ENCODE data around the gene CTNND2. TPM values are rescaled to one million over a fixed set of nuclear protein-coding genes. Genes with fewer than 3 reads are reported as not detected.

Gene CTNND2
- total and polyA plus RNA-seq, 10 donors = 0.93 to 51.0 (median 21.5) TPM

DNA sequence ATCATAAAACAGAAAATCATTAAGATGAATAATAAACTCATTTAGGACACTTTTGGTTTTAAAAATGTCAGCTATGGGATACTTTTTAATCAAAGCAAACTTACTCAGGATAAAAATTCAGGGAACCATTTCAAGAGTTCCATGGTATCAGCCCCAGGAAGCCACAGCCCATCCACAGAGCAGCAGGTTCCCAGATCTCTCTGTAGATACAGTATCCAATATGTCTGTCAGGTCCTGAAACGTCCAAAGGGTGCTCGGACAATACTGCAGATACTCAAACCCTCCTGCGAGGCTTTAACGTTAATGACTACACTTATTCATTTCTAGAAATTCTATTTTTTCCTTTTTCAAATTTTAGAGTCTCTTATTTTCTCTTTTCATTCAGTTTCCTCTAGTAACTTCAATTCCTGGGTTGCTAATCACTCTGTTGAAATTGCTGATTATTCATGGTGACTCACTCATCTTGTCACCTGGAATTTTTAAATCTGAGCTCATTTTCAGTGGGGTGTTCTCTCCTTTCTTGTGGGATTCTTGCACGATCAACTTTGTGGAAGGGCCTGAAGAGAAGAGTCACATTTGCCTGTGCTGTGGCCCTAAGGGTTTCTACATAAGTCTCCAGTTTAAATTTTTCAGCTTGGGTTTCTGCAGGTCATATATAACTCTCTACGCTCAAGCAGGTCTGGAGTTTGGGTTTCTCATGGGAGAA is 435.8 kb downstream of the CTNND2 start:
- intact Hi-C loops (cut with DNase I; ENCODE audit: low total_unique reads) = no loop called here
- no peak for DNase-seq
- Histone ChIP-seq H3K4me1 (no peaks in the 10 kb centered on the region), H3K27me3 (replicated peaks in 1 of 7) (no peaks in the 10 kb centered on the region), H3K27ac (no peak overlapping the region), H3K9me3 (no peaks in the 10 kb centered on the region), H3K4me3 (no peak overlapping the region), H3K36me3 (no peaks in the 10 kb centered on the region)
- TF ChIP-seq POLR2AphosphoS5 (IDR thresholded peaks at IDR 0.05) (no peak), POLR2A (IDR thresholded peaks at IDR 0.05) (no peak)
- TF ChIP-seq, protein P1, sequence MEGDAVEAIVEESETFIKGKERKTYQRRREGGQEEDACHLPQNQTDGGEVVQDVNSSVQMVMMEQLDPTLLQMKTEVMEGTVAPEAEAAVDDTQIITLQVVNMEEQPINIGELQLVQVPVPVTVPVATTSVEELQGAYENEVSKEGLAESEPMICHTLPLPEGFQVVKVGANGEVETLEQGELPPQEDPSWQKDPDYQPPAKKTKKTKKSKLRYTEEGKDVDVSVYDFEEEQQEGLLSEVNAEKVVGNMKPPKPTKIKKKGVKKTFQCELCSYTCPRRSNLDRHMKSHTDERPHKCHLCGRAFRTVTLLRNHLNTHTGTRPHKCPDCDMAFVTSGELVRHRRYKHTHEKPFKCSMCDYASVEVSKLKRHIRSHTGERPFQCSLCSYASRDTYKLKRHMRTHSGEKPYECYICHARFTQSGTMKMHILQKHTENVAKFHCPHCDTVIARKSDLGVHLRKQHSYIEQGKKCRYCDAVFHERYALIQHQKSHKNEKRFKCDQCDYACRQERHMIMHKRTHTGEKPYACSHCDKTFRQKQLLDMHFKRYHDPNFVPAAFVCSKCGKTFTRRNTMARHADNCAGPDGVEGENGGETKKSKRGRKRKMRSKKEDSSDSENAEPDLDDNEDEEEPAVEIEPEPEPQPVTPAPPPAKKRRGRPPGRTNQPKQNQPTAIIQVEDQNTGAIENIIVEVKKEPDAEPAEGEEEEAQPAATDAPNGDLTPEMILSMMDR (IDR thresholded peaks at IDR 0.05 in 8 of 11, conservative IDR thresholded peaks at IDR 0.05 in 3 of 11) = no peak
- 82 to 95% (median 88%) methylated on average over 6 of the region's 6 CpGs for WGBS, 5 donors

DNA sequence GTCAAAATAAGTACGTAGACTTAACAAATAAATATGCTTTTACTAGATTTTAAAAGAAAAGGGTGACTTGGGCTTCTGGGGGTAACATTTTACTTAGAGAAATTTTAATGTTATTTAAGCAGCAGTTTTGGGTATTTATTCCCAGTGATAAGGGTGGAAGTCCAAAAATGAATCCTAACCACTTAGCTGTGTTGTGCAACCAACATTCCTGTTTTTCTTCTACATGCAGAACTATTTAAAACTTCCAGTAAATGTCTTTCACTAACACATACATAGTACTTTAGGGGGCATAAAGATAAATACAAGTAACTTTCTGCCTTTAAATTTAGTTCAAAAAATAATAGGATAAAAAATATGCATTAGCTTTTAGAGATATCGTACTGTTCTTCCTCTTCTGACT is 436.7 kb downstream of the CTNND2 start:
- no peaks in the 10 kb centered on the region for H3K36me3 ChIP-seq
- no peak overlapping the region for H3K4me3 ChIP-seq
- H3K4me1 ChIP-seq = no peaks in the 10 kb centered on the region
- no peaks in the 10 kb centered on the region for H3K27me3 ChIP-seq (replicated peaks in 1 of 7)
- H3K27ac ChIP-seq = peak overlapping the region in 2 of 8 donors; percentile 37 to 44
- 72 to 88% (median 80%) methylated on average over 2 of the region's 2 CpGs for WGBS, 5 donors
- intact Hi-C loops (cut with DNase I; ENCODE audit: low total_unique reads) = no loop called here
- H3K9me3 ChIP-seq = no peaks in the 10 kb centered on the region
- DNase-seq = no peak
- no peak for TF ChIP-seq POLR2A (IDR thresholded peaks at IDR 0.05)
- no peak for TF ChIP-seq POLR2AphosphoS5 (IDR thresholded peaks at IDR 0.05)
- TF ChIP-seq, protein P1 (IDR thresholded peaks at IDR 0.05 in 8 of 11, conservative IDR thresholded peaks at IDR 0.05 in 3 of 11) = no peak

DNA sequence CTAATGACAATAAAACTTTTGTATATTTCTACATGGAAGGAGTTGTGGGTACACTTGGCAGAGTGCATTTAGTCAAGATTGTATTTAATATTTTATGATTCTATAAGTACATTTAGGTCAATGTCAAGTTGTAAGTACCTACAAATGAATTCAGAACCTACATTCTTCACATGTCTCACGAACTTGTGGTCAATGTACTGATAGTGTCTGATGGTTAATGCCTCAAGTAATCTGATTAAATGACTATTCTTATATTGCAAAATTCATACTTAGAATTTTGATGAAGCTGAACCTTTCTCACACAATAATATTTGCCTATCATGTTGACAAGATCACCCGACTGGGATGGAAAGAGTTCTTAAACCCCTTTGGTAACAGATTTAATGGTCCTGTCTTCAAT is 444.5 kb downstream of the CTNND2 start:
- Histone ChIP-seq H3K27me3 (replicated peaks in 1 of 7) (no peaks in the 10 kb centered on the region), H3K27ac (no peak overlapping the region), H3K4me3 (no peak overlapping the region), H3K9me3 (no peaks in the 10 kb centered on the region), H3K36me3 (no peaks in the 10 kb centered on the region), H3K4me1 (no peaks in the 10 kb centered on the region)
- intact Hi-C loops (cut with DNase I; ENCODE audit: low total_unique reads) = no loop called here
- TF ChIP-seq POLR2AphosphoS5 (IDR thresholded peaks at IDR 0.05) (no peak), POLR2A (IDR thresholded peaks at IDR 0.05) (no peak)
- TF ChIP-seq, protein P1 (IDR thresholded peaks at IDR 0.05 in 8 of 11, conservative IDR thresholded peaks at IDR 0.05 in 3 of 11) = no peak
- WGBS, 5 donors = 72 to 88% (median 78%) methylated on average over 2 of the region's 2 CpGs
- DNase-seq = no peak

DNA sequence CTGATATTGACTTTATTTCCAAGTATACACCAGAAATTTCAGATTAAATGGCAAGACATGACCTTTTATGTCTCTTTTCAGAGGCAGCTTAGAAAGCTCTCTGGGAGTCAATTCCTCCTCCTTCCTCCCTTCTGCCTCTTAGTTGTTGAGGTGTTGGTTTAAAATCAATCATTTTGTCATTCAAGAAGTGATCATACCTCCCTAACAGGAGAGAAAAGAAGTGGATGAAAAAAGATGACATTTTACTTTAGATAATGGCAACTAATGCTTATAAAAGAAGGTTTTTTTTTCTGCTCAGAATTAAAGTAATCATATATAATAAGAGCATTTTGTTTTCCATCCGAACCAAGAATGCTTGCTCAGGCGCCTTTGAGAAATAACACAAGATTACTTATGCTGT is 448.7 kb downstream of the CTNND2 start:
- no peak for DNase-seq
- no peaks in the 10 kb centered on the region for H3K27me3 ChIP-seq (replicated peaks in 1 of 7)
- no peak overlapping the region for H3K27ac ChIP-seq
- intact Hi-C loops (cut with DNase I; ENCODE audit: low total_unique reads) = no loop called here
- no peak for TF ChIP-seq POLR2A (IDR thresholded peaks at IDR 0.05)
- no peak for TF ChIP-seq POLR2AphosphoS5 (IDR thresholded peaks at IDR 0.05)
- TF ChIP-seq, protein P1 (IDR thresholded peaks at IDR 0.05 in 8 of 11, conservative IDR thresholded peaks at IDR 0.05 in 3 of 11) = no peak
- no peak overlapping the region for H3K4me3 ChIP-seq
- no peaks in the 10 kb centered on the region for H3K4me1 ChIP-seq
- WGBS, 5 donors = 92 to 97% (median 96%) methylated on average over 2 of the region's 2 CpGs
- H3K36me3 ChIP-seq = no peaks in the 10 kb centered on the region
- no peaks in the 10 kb centered on the region for H3K9me3 ChIP-seq
